Upper lobe of left lung (tissue), 4 donors: ENCODE results near the gene CCDC149.

Source experiments
- CTCF ChIP-seq, 6 experiments: fragments of 450-650 bp in 4 of 6; fragments of 200-600 bp in 2 of 6; sonication (generic) in 2 of 6; IDR thresholded peaks; one replicate each; pipeline ENCODE4 v1.5.1; 2016 to 2019; ENCODE audit warnings: antibody characterized with exemption in 6 of 6
- POLR2A ChIP-seq, 4 donors: fragments of 450-650 bp; IDR thresholded peaks; one replicate each; pipeline ENCODE4 v1.5.1; 2016 to 2017; ENCODE audit warnings: antibody characterized with exemption in 4 of 4, mild to moderate bottlenecking in 2 of 4

- TF ChIP-seq POLR2A (IDR thresholded peaks at IDR 0.05): no peak
- no peak for TF ChIP-seq CTCF (IDR thresholded peaks at IDR 0.05)
Observed at GRCh38 chr4:24934311-24934710, 21.5 kb upstream of the CCDC149 start.
